ENCODE measurements around the gene MMGT1.

The MMGT1 gene

DNA sequence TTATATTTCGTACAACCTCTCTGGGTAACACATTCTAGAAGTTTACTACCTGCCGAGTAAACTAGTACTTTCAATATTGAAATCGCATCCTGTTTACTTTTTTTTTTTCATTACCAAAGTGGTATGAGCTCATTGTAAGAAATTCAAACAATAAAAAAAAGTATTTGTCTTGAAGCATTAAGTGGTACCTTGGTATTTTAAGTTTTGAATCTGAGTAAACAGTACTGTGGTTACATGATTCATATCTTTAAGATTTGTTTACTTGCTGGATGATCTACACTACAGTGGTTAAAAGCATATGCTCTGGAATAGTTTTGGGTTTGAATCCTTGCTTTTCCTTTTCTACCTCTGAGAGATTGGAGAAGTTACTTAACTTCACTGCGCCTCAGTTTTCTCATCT, 3.8 kb upstream of the MMGT1 start:
- no peak for DNase-seq (ENCODE audit: low spot score)
- TF ChIP-seq, protein P1, sequence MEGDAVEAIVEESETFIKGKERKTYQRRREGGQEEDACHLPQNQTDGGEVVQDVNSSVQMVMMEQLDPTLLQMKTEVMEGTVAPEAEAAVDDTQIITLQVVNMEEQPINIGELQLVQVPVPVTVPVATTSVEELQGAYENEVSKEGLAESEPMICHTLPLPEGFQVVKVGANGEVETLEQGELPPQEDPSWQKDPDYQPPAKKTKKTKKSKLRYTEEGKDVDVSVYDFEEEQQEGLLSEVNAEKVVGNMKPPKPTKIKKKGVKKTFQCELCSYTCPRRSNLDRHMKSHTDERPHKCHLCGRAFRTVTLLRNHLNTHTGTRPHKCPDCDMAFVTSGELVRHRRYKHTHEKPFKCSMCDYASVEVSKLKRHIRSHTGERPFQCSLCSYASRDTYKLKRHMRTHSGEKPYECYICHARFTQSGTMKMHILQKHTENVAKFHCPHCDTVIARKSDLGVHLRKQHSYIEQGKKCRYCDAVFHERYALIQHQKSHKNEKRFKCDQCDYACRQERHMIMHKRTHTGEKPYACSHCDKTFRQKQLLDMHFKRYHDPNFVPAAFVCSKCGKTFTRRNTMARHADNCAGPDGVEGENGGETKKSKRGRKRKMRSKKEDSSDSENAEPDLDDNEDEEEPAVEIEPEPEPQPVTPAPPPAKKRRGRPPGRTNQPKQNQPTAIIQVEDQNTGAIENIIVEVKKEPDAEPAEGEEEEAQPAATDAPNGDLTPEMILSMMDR (IDR thresholded peaks at IDR 0.05; ENCODE audit: extremely low read depth, missing control alignments) = no peak

DNA sequence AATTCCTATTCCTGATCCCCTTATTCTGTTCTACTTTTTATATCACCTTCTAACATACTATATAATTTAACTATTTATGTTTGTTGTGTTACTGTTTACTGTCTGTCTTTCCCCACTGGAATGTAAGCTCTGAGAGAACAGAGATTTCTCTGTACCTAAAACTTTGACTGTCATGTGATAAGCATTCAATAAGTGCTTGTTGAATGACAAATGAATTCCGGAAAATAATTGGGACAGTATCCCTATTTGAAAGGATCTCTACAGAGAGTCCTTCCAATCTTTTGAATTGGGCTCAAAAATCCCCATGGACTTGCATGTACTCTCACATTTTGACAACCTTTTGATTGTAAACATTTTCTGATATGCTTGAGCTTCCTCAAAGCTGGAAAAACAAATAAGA, 1.6 kb upstream of the MMGT1 start:
- TF ChIP-seq, protein P1 (IDR thresholded peaks at IDR 0.05; ENCODE audit: extremely low read depth, missing control alignments) = no peak
- DNase-seq (ENCODE audit: low spot score) = no peak

DNA sequence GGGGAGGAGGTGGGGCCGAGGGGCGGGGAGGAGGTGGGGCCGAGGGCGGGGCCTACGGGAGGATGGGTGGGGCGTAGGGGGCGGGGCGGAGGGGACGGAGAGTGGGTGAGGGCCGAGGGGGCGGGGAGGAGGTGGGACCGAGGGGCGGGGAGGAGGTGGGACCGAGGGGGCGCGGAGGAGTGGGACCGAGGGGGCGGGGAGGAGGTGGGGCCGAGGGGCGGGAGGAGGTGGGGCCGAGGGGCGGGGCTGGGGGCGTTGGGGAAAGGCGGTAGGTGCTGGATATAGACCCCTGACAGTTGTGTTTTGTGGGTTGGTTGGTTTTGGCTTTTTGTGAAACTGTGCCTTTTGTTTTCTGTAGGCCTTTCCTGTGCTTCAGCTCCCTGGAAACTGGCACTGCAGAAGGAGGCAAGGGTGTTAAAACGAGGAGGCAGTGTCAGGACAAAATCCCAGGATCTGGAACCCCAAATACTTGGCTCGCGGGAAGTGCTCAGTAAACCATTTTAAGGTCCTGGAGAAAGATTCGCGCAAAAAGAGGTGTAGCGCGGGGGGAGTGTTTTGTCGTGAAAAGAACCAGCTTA, 580 bp upstream of the MMGT1 start:
- peak; percentile 88 for DNase-seq (ENCODE audit: low spot score)
- TF ChIP-seq, protein P1 (IDR thresholded peaks at IDR 0.05; ENCODE audit: extremely low read depth, missing control alignments) = no peak

DNA sequence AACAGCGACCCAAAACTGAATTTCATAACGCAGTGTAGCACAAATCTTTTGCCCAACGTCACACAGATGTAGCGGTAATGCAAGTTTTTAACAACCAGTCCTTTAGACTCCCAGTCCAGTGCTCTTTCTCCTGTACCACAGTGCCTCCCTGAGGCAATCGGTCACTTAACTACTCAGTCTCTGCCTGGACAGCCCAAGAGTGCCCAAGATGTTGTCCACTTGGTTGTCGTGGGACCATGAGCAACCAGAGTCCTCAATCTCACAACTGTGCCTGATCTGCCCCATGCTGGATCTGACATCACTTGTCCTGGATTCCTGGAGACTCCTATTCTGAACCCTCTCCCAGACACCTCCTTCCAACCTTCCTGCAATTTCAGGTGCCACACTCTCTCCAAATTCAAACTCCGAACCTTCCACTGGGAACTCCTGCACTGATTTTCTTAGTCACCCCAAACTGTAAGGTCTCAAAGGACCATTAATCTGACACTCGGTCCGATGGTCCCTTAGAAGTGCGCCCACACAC, 702 bp downstream of the MMGT1 start:
- DNase-seq (ENCODE audit: low spot score) = no peak

DNA sequence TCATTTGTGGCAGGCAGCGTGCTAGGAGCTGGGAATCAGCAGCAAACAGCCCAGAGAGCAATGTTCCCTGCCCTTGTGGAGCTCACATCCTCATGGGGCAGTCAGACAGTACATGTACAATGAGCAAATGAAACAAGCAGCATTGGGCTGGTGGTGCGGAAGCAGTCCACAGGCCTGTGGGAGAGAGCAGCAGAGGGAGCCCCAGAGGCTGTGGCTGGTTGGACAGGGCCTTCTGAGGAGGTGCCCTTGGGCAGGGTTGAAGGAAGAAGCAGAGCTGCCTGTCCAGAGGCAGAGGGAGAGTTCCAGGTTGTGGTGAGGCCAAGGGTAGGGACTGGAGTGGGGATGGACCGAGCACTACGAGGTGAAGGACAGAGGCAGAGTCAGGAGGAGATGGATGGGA, 22.5 kb downstream of the MMGT1 start:
- TF ChIP-seq, protein P1 (IDR thresholded peaks at IDR 0.05; ENCODE audit: extremely low read depth, missing control alignments) = no peak
- no peak for DNase-seq (ENCODE audit: low spot score)

More for the DNA sequence above, 702 bp downstream of the MMGT1 start:
- TF ChIP-seq, protein P1 (IDR thresholded peaks at IDR 0.05; ENCODE audit: extremely low read depth, missing control alignments) = no peak

DNA sequence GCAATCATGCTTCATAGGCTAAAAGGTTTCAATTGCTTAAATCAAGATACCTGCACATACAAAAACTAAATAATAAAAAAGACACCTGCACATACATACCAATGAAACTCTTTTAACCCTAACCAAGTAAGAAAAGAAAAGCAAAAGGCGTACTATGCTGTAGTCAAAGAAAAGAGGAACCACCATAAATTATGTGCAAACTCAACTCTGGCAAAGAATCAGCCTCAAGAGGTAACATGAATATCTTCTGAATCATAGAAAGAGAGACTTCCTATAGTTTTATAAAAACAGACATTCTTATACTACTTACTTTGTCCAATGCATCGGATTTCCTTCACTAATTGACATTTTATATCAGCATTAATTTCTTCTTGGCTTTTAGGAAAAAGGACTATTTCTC, 29.3 kb downstream of the MMGT1 start:
- DNase-seq (ENCODE audit: low spot score) = no peak
- TF ChIP-seq, protein P1 (IDR thresholded peaks at IDR 0.05; ENCODE audit: extremely low read depth, missing control alignments) = no peak

DNA sequence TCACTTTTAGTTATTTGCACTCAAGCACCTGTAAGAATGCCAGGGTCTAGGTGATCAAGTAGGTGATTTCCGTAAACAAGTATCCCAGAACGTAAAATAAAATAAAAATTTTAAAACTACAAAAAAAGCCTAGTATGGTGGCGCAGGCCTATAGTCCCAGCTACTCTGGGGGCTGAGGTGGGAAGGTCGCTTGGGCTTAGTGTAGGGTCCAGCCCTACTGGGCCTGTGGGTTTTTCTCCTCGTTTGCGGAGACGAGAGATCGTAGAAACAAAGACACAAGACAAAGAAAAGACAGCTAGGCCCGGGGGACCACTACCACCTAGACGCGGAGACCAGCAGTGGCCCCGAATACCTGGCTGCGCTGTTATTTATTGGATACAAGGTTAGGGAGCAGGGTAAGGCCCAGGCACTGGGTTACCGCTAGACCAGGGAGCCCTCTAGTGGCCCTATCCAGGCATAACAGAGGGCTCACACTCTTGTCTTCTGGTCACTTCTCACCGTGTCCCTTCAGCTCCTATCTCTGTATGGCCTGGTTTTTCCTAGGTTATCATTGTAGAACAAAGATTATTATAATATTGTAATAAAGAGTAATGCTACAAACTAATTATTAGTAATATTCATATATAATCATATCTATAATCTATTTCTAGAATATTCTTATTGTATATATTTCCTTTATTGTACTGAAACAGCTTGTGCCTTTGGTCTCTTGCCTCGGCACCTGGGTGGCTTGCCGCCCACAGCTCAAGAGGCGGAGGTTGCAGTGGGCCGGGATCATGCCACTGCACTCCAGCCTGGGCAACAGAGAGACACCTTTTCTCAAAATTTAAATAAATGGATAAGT, 41.9 kb downstream of the MMGT1 start:
- TF ChIP-seq, protein P1 (IDR thresholded peaks at IDR 0.05; ENCODE audit: extremely low read depth, missing control alignments) = peak; percentile 49
- peak; percentile 7 for DNase-seq (ENCODE audit: low spot score)
